HepG2 (cell line): ENCODE data around the gene SAMD14. TPM values are rescaled to one million over a fixed set of nuclear protein-coding genes. Genes with fewer than 3 reads are reported as not detected.

Experiments
- ATAC-seq: fragments of 200-7000 bp; cut with Tn5 transposase; 3 replicates; pipeline ENCODE4 v1.9.1; 2020; ENCODE audit warnings: mild to moderate bottlenecking, moderate library complexity
- BruUV-seq: library from RNA; stranded (reverse); fragments of 400-500 nt; replicated peaks from 2 replicates; lab custom pipeline; 2021; lab: Mats Ljungman, UMichigan
- CTCF ChIA-PET: fragments of 300-600 bp; formaldehyde crosslinking; extraction: SDS; loops from one replicate; lab custom pipeline; 2021; ENCODE audit warnings: low total read pairs, inconsistent platforms, low intra/inter-chr PET ratio; lab: Yijun Ruan, JAX
- POLR2A ChIA-PET: fragments of 350-600 bp; sonication (Branson Sonifier 250); formaldehyde crosslinking; loops from one replicate; lab custom pipeline; 2020; ENCODE audit warnings: antibody characterized with exemption, inconsistent platforms; lab: Yijun Ruan, JAX
- DNase-seq: peaks from one replicate; pipeline ENCODE4 v3.0.0-alpha.2; 2015; ENCODE audit warnings: low spot score
- FAIRE-seq: peaks from 3 replicates; lab custom pipeline; 2011; peaks lifted over from hg19 to GRCh38; lab: Jason Lieb, UNC
- H2AFZ ChIP-seq: one replicate; pipeline ENCODE4 v1.6.1; 2011; ENCODE audit warnings: low read length, inconsistent platforms
- H3K27ac ChIP-seq: fragments of 300-600 bp; 3 replicates; pipeline ENCODE4 v1.8.0; 2011; ENCODE audit warnings: mixed run types, mild to moderate bottlenecking, mixed read lengths, low read length, inconsistent platforms; ENCODE audit not compliant: insufficient read depth; ENCODE audit errors: extremely low read length
- H3K27me3 ChIP-seq, 2 experiments: fragments of 200-600 bp in 1 of 2; 2 replicates in 1 of 2; 3 replicates in 1 of 2; pipeline versions ENCODE4 v1.6.0 to v1.8.0; 2011; ENCODE audit warnings: low read length in 2 of 2, mild to moderate bottlenecking in 2 of 2, moderate library complexity in 2 of 2, inconsistent platforms in 1 of 2; ENCODE audit not compliant: insufficient read depth in 2 of 2, control insufficient read depth in 1 of 2
- H3K36me3 ChIP-seq, 2 experiments: fragments of 200-600 bp in 1 of 2; replicated peaks in 1 of 2; 2 replicates in 1 of 2; 3 replicates in 1 of 2; pipeline versions ENCODE4 v1.5.1 to v1.8.0; 2011; ENCODE audit warnings: low read length in 2 of 2, inconsistent platforms in 1 of 2; ENCODE audit not compliant: insufficient read depth in 2 of 2, control insufficient read depth in 1 of 2
- H3K4me1 ChIP-seq: 2 replicates; pipeline ENCODE4 v1.5.1; 2012; ENCODE audit warnings: low read length, inconsistent platforms; ENCODE audit not compliant: insufficient read depth
- H3K4me2 ChIP-seq: 2 replicates; pipeline ENCODE4 v1.6.0; 2011; ENCODE audit warnings: low read depth, low read length, inconsistent platforms
- H3K4me3 ChIP-seq, 3 experiments: fragments of 200-600 bp in 1 of 3; sonication (generic), shearing (Covaris generic) in 1 of 3; replicated peaks in 1 of 3; 2 replicates each; pipeline ENCODE4 v1.5.1; 2011 to 2016; ENCODE audit warnings: low read length in 3 of 3, inconsistent platforms in 2 of 3, low read depth in 2 of 3, mild to moderate bottlenecking in 2 of 3, control low read depth in 1 of 3, mixed read lengths in 1 of 3; ENCODE audit not compliant: insufficient read depth in 1 of 3
- H3K79me2 ChIP-seq: one replicate; pipeline ENCODE4 v1.6.1; 2011; ENCODE audit warnings: low read length, inconsistent platforms; ENCODE audit not compliant: insufficient read depth
- H3K9ac ChIP-seq: 2 replicates; pipeline ENCODE4 v1.6.0; 2011; ENCODE audit warnings: mild to moderate bottlenecking, low read depth, low read length, inconsistent platforms; ENCODE audit not compliant: insufficient read depth
- H3K9me3 ChIP-seq: 2 replicates; pipeline ENCODE4 v1.5.1; 2012; ENCODE audit warnings: mild to moderate bottlenecking, low read length
- H4K20me1 ChIP-seq: 2 replicates; pipeline ENCODE4 v1.6.0; 2011; ENCODE audit warnings: inconsistent platforms, mild to moderate bottlenecking, low read length, moderate library complexity; ENCODE audit not compliant: insufficient read depth
- CCAR2 ChIP-seq: fragments of 200-400 bp; formaldehyde crosslinking; optimal IDR thresholded peaks from 2 replicates; pipeline ENCODE3; 2018; ENCODE audit warnings: low read depth, mild to moderate bottlenecking, low read length, moderate library complexity
- CHD2 ChIP-seq: IDR thresholded peaks from 2 replicates; pipeline ENCODE4 v1.6.1; 2011; ENCODE audit warnings: low read depth, low read length, improper control_type of control experiment
- HNF4G ChIP-seq, 2 experiments: sonication (generic) in 1 of 2; formaldehyde crosslinking in 1 of 2; IDR thresholded peaks; 2 replicates each; pipeline versions ENCODE4 v1.4.0 to v1.6.1; 2011 to 2020; ENCODE audit warnings: borderline replicate concordance in 2 of 2, low read depth in 2 of 2, mild to moderate bottlenecking in 2 of 2, low read length in 1 of 2, missing genetic modification reagents in 1 of 2, moderate library complexity in 1 of 2
- MAFG ChIP-seq: sonication (generic); formaldehyde crosslinking; IDR thresholded peaks from 2 replicates; pipeline ENCODE4 v1.5.1; 2020; ENCODE audit warnings: mild to moderate bottlenecking, missing genetic modification reagents
- MTF1 ChIP-seq: sonication (generic); formaldehyde crosslinking; IDR thresholded peaks from 2 replicates; pipeline ENCODE4 v1.5.0; 2020; ENCODE audit warnings: missing genetic modification reagents
- SNAPC2 ChIP-seq: sonication (generic); formaldehyde crosslinking; IDR thresholded peaks from 2 replicates; pipeline ENCODE4 v1.8.1; 2022; ENCODE audit warnings: mild to moderate bottlenecking, missing genetic modification reagents
- TBX3 ChIP-seq: fragments of 450-650 bp; IDR thresholded peaks from 2 replicates; pipeline ENCODE4 v1.6.1; 2017; ENCODE audit warnings: antibody characterized with exemption, mild to moderate bottlenecking, inconsistent platforms, borderline replicate concordance
- ZFP90 ChIP-seq: sonication (generic); formaldehyde crosslinking; IDR thresholded peaks from 2 replicates; pipeline ENCODE4 v1.8.0; 2022; ENCODE audit warnings: missing genetic modification reagents, mild to moderate bottlenecking, inconsistent platforms, borderline replicate concordance
- ZNF546 ChIP-seq: sonication (generic); formaldehyde crosslinking; conservative IDR thresholded peaks from 2 replicates; pipeline ENCODE4 v1.8.1; 2023; ENCODE audit warnings: mild to moderate bottlenecking, missing genetic modification reagents
- ZNF772 ChIP-seq: sonication (generic); formaldehyde crosslinking; IDR thresholded peaks from 2 replicates; pipeline ENCODE4 v1.5.0; 2020; ENCODE audit warnings: mild to moderate bottlenecking, missing genetic modification reagents
- ZNF777 ChIP-seq: sonication (generic); formaldehyde crosslinking; IDR thresholded peaks from 2 replicates; pipeline ENCODE4 v1.4.0; 2020; ENCODE audit warnings: missing genetic modification reagents
- ZNF816 ChIP-seq: sonication (generic); formaldehyde crosslinking; IDR thresholded peaks from 2 replicates; pipeline ENCODE4 v1.8.0; 2022; ENCODE audit warnings: missing genetic modification reagents, mild to moderate bottlenecking, borderline replicate concordance
- WGBS: methylation state at CpG from one replicate; pipeline ENCODE4 v1.1.6; 2017; ENCODE audit warnings: low lambda C conversion rate; 5-methylcytosine and 5-hydroxymethylcytosine counted together
- in situ Hi-C: cut with HindIII; loops from 2 replicates; pipeline ENCODE4 v1.10.0; 2017; ENCODE audit warnings: low pct_unique_long_range_greater_than_20kb; ENCODE audit not compliant: extremely low pct_ligation_motif_present
- intact Hi-C: fragments of 100-400 bp; cut with micrococcal nuclease; formaldehyde crosslinking; loops from one replicate; pipeline ENCODE4 v1.10.0; 2022; ENCODE audit not compliant: unreplicated experiment
- polyA plus RNA-seq, 8 experiments: library from polyadenylated mRNA; depleted of rRNA in 3 of 8; stranded (reverse) in 7 of 8; unstranded in 1 of 8; fragments of >200 nt; fragmentation: Illumina TruSeq in 4 of 8; extraction: Trizol in 4 of 8; gene quantifications; 2 replicates each; pipeline versions ENCODE4 v1.2.1 to v1.2.3, GENCODE V29; 2011 to 2016; ENCODE audit warnings: low read depth in 4 of 8, missing spikeins in 1 of 8, mixed read lengths in 1 of 8; ENCODE audit not compliant: insufficient read depth in 1 of 8
- total RNA-seq, 5 experiments: library from RNA; depleted of rRNA; stranded (reverse); fragments of >200 nt; fragmentation: Illumina TruSeq; extraction: Trizol; gene quantifications; 2 replicates each; pipeline ENCODE4 v1.2.3, GENCODE V29; 2016; ENCODE audit warnings: low read depth in 1 of 5
- TF ChIP-seq, protein P1 (sequence below): sonication (generic); formaldehyde crosslinking; IDR thresholded peaks from 2 replicates; pipeline ENCODE4 v1.4.0; 2020; ENCODE audit warnings: mild to moderate bottlenecking, missing genetic modification reagents
- TF ChIP-seq, protein P2 (sequence below): sonication (generic); formaldehyde crosslinking; IDR thresholded peaks from 2 replicates; pipeline ENCODE4 v1.5.1; 2020; ENCODE audit warnings: mild to moderate bottlenecking, missing genetic modification reagents, moderate library complexity

SAMD14 gene
- total and polyA plus RNA-seq, 2 of the 13 experiments (the other 11 are each of a cell fraction or from before 2014, with no cell fraction given) = 0.07 to 0.22 TPM

DNA sequence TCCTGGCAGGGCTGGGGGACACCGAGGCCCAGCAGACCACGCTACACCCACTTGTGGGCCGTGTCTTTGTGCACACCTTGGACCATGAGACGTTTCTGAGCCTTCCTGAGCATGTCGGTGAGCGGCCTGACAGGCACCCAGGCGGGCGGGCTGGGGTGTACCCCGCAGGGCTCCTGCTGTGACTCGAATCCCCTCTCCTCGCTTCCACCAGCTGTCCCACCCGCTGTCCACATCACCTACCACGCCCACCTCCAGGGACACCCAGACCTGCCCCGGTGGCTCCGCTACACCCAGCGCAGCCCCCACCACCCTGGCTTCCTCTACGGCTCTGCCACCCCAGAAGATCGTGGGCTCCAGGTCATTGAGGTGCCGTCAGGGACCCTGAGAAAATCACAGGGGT is 37.4 kb upstream of the SAMD14 start:
- intact Hi-C loops (no loop called here), in situ Hi-C loops (no loop called here)
- CTCF ChIA-PET = interaction anchor here (0.7 to 4.0 kb wide), 3 partner anchors 30 to 51 kb away, joined by 3 to 36 read pairs (median 3); no protein-coding TSS in a partner anchor
- FAIRE-seq = no peak
- no peak for TF ChIP-seq ZNF777 (CRISPR knock-in tag)
- no peak for TF ChIP-seq TBX3
- TF ChIP-seq, protein P1, sequence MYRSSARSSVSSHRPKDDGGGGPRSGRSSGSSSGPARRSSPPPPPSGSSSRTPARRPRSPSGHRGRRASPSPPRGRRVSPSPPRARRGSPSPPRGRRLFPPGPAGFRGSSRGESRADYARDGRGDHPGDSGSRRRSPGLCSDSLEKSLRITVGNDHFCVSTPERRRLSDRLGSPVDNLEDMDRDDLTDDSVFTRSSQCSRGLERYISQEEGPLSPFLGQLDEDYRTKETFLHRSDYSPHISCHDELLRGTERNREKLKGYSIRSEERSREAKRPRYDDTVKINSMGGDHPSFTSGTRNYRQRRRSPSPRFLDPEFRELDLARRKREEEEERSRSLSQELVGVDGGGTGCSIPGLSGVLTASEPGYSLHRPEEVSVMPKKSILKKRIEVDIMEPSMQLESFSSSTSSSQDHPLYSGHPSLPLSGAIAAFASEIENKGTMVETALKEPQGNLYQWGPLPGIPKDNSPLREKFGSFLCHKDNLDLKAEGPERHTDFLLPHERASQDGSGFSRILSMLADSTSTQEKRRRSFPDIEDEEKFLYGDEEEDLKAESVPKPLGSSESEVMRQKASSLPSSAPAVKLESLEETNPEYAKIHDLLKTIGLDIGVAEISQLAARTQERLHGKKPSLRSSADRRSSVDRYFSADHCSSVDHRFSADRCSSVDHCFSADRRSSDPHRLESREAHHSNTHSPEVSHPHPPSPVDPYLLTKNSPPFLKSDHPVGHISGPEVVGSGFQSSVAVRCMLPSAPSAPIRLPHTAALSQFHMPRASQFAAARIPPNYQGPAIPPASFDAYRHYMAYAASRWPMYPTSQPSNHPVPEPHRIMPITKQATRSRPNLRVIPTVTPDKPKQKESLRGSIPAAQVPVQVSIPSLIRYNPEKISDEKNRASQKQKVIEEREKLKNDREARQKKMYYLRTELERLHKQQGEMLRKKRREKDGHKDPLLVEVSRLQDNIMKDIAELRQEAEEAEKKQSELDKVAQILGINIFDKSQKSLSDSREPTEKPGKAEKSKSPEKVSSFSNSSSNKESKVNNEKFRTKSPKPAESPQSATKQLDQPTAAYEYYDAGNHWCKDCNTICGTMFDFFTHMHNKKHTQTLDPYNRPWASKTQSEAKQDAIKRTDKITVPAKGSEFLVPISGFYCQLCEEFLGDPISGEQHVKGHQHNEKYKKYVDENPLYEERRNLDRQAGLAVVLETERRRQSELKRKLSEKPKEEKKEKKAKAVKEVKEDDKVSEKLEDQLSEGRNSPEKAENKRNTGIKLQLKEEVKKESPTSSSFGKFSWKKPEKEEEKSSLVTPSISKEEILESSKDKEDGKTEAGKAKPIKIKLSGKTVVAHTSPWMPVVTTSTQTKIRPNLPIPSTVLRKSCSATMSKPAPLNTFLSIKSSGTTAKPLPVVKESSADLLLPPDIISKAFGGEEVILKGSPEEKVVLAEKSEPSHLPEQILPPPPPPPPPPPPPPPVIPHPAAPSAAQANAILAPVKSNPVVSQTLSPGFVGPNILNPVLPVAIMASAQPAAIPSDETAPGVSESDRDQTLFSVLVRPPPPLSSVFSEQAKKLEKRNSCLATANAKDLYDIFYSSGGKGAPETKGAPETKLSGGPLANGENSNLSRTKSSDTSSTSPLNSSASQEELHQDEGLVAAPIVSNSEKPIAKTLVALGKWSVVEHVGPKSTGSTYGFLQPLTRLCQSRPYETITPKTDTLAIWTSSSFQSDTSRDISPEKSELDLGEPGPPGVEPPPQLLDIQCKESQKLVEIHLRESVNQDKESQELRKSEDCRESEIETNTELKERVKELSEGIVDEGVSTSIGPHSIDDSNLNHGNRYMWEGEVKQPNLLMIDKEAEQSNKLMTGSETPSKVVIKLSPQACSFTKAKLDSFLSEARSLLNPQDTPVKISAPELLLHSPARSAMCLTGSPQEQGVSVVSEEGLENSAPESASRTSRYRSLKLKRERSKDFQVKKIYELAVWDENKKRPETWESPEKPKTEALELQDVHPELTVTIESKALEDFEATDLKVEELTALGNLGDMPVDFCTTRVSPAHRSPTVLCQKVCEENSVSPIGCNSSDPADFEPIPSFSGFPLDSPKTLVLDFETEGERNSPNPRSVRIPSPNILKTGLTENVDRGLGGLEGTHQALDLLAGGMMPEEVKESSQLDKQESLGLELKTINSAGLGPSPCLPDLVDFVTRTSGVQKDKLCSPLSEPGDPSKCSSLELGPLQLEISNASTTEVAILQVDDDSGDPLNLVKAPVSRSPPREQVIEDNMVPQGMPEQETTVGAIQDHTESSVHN = no peak
- no peak for TF ChIP-seq HNF4G (IDR thresholded peaks at IDR 0.05; ENCODE audit: borderline replicate concordance, low read depth, low read length)
- TF ChIP-seq HNF4G (CRISPR knock-in tag; IDR thresholded peaks at IDR 0.05; ENCODE audit: borderline replicate concordance, low read depth) = no peak
- no peak for TF ChIP-seq ZNF546 (CRISPR knock-in tag)
- no peak for TF ChIP-seq MTF1 (CRISPR knock-in tag)
- TF ChIP-seq CHD2 = no peak
- no peak for TF ChIP-seq CCAR2
- TF ChIP-seq MAFG = no peak
- TF ChIP-seq ZNF816 (CRISPR knock-in tag) = no peak
- TF ChIP-seq ZNF772 = no peak
- no peak for TF ChIP-seq SNAPC2 (CRISPR knock-in tag)
- no peak for TF ChIP-seq ZFP90 (CRISPR knock-in tag)
- TF ChIP-seq, protein P2, sequence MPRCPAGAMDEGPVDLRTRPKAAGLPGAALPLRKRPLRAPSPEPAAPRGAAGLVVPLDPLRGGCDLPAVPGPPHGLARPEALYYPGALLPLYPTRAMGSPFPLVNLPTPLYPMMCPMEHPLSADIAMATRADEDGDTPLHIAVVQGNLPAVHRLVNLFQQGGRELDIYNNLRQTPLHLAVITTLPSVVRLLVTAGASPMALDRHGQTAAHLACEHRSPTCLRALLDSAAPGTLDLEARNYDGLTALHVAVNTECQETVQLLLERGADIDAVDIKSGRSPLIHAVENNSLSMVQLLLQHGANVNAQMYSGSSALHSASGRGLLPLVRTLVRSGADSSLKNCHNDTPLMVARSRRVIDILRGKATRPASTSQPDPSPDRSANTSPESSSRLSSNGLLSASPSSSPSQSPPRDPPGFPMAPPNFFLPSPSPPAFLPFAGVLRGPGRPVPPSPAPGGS (CRISPR knock-in tag) = no peak
- Histone ChIP-seq H3K36me3 (no peaks in the 10 kb centered on the region), H3K27ac (no peak overlapping the region), H4K20me1 (no peaks in the 10 kb centered on the region), H3K9ac (no peak overlapping the region), H3K4me1 (peaks cover 15% of the 10 kb centered on the region), H2AFZ (no peak overlapping the region), H3K79me2 (no peaks in the 10 kb centered on the region), H3K9me3 (no peaks in the 10 kb centered on the region), H3K27me3 (peaks cover 11 to 50% of the 10 kb centered on the region in 2 experiments; a peak in 3 of 5 replicates), H3K4me3 (no peak overlapping the region), H3K4me2 (no peak overlapping the region)
- WGBS = 46% methylated on average over 10 of the region's 19 CpGs
- POLR2A ChIA-PET = no interaction called here
- DNase-seq = no peak
- no TSS peak for BruUV-seq
- no peak for ATAC-seq
